Neural progenitor cell (in vitro differentiated cells): Measurements from ENCODE around the gene AK5. TPM values are rescaled to one million over a fixed set of nuclear protein-coding genes. Genes with fewer than 3 reads are reported as not detected.

Experiments used
- DNase-seq: peaks from one replicate; pipeline ENCODE4 v3.0.0-alpha.2; 2016; ENCODE audit warnings: low spot score
- H2AFZ ChIP-seq: fragments of 200-600 bp; sonication (generic); replicated peaks from 2 replicates; pipeline ENCODE4 v1.6.1; 2016; ENCODE audit warnings: antibody characterized with exemption
- H3F3A ChIP-seq: fragments of 200-600 bp; sonication (generic); 2 replicates; pipeline ENCODE4 v1.6.1; 2016; ENCODE audit warnings: antibody characterized with exemption, low read depth
- H3K27ac ChIP-seq: fragments of 200-600 bp; sonication (generic); 2 replicates; pipeline ENCODE4 v1.5.1; 2016; ENCODE audit warnings: mild to moderate bottlenecking
- H3K27me3 ChIP-seq: fragments of 200-600 bp; sonication (generic); 2 replicates; pipeline ENCODE4 v1.6.1; 2016; ENCODE audit warnings: mild to moderate bottlenecking, moderate library complexity
- H3K36me3 ChIP-seq: fragments of 200-600 bp; sonication (generic); 2 replicates; pipeline ENCODE4 v1.5.1; 2016
- H3K4me1 ChIP-seq: fragments of 200-600 bp; sonication (generic); 2 replicates; pipeline ENCODE4 v1.6.1; 2016; ENCODE audit warnings: mixed run types
- H3K4me2 ChIP-seq: fragments of 200-600 bp; sonication (generic); 2 replicates; pipeline ENCODE4 v1.6.1; 2016
- H3K4me3 ChIP-seq: fragments of 200-600 bp; sonication (generic); 2 replicates; pipeline ENCODE4 v1.5.1; 2016
- H3K79me2 ChIP-seq: fragments of 200-600 bp; sonication (generic); 2 replicates; pipeline ENCODE4 v1.6.1; 2016; ENCODE audit warnings: low read depth
- H3K9ac ChIP-seq: fragments of 200-600 bp; sonication (generic); 2 replicates; pipeline ENCODE4 v1.6.1; 2016
- H3K9me3 ChIP-seq: fragments of 200-600 bp; sonication (generic); 2 replicates; pipeline ENCODE4 v1.5.1; 2016; ENCODE audit warnings: low read depth
- H4K20me1 ChIP-seq: fragments of 200-600 bp; sonication (generic); 2 replicates; pipeline ENCODE4 v1.6.1; 2016; ENCODE audit warnings: low read depth
- H3K27ac Mint-ChIP-seq: 3 replicates; pipeline ENCODE4 v1.8.0; 2021; ENCODE audit warnings: mixed read lengths
- H3K27me3 Mint-ChIP-seq: 2 replicates; pipeline ENCODE4 v1.8.0; 2022; ENCODE audit warnings: low read depth, mild to moderate bottlenecking, inconsistent platforms, moderate library complexity, mixed read lengths; ENCODE audit not compliant: insufficient read depth
- H3K36me3 Mint-ChIP-seq: 3 replicates; pipeline ENCODE4 v1.8.0; 2021; ENCODE audit warnings: mixed read lengths
- H3K4me1 Mint-ChIP-seq: 3 replicates; pipeline ENCODE4 v1.8.0; 2021; ENCODE audit warnings: mixed read lengths
- H3K4me3 Mint-ChIP-seq: 3 replicates; pipeline ENCODE4 v1.8.0; 2021; ENCODE audit warnings: mild to moderate bottlenecking, moderate library complexity, mixed read lengths
- H3K9me3 Mint-ChIP-seq: 3 replicates; pipeline ENCODE4 v1.8.0; 2020; ENCODE audit warnings: mixed read lengths
- EZH2 ChIP-seq: fragments of 200-600 bp; sonication (generic); IDR thresholded peaks from 2 replicates; pipeline ENCODE4 v1.6.1; 2017; ENCODE audit warnings: antibody characterized with exemption, mild to moderate bottlenecking, moderate library complexity
- EZH2phosphoT487 ChIP-seq: fragments of 200-600 bp; sonication (generic); IDR thresholded peaks from 2 replicates; pipeline ENCODE4 v1.6.1; 2017; ENCODE audit warnings: antibody characterized with exemption
- total RNA-seq: library from RNA; depleted of rRNA; stranded (reverse); fragments of >200 nt; gene quantifications from 2 replicates; pipeline ENCODE4 v1.2.3, GENCODE V29; 2015; ENCODE audit warnings: low replicate concordance
- TF ChIP-seq, protein P1 (sequence below): fragments of 200-600 bp; sonication (generic); IDR thresholded peaks from 2 replicates; pipeline ENCODE4 v1.5.1; 2017; ENCODE audit warnings: antibody characterized with exemption, mild to moderate bottlenecking

The AK5 gene
- total RNA-seq, 1 donor from 2014 or later: 1.8 TPM

DNA sequence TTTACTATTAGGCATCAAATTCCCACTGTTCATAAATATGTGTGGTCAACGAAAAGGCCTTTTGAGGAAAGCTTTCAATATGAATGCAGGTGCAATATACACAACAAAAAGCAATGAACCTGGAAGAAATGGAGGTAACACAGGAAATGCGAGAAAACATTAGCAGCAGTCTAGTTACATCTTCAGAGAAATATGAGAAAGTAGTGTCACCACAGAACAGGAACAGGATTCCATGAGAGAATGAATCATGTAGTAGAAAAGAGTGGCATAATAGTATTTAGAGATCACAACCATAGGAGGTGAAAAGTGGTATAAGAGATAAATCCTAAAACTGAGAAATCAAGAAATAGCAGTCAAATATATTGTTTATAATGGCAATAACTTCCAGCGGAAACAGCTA, 103.7 kb downstream of the AK5 start:
- H3K36me3 Mint-ChIP-seq: no peaks in the 10 kb centered on the region
- no peak overlapping the region for H3K27ac Mint-ChIP-seq
- Histone ChIP-seq H3K9me3 (no peaks in the 10 kb centered on the region), H3K4me3 (no peak overlapping the region), H3K79me2 (no peaks in the 10 kb centered on the region), H3K36me3 (no peaks in the 10 kb centered on the region), H3K9ac (no peak overlapping the region), H3F3A (no peaks in the 10 kb centered on the region), H4K20me1 (no peaks in the 10 kb centered on the region), H2AFZ (no peak overlapping the region), H3K4me1 (no peaks in the 10 kb centered on the region), H3K27me3 (no peaks in the 10 kb centered on the region), H3K4me2 (no peak overlapping the region), H3K27ac (no peak overlapping the region)
- no peak for TF ChIP-seq EZH2phosphoT487
- DNase-seq: no peak
- no peak overlapping the region for H3K4me3 Mint-ChIP-seq
- no peaks in the 10 kb centered on the region for H3K27me3 Mint-ChIP-seq
- H3K9me3 Mint-ChIP-seq: no peaks in the 10 kb centered on the region
- peaks cover 2% of the 10 kb centered on the region for H3K4me1 Mint-ChIP-seq

DNA sequence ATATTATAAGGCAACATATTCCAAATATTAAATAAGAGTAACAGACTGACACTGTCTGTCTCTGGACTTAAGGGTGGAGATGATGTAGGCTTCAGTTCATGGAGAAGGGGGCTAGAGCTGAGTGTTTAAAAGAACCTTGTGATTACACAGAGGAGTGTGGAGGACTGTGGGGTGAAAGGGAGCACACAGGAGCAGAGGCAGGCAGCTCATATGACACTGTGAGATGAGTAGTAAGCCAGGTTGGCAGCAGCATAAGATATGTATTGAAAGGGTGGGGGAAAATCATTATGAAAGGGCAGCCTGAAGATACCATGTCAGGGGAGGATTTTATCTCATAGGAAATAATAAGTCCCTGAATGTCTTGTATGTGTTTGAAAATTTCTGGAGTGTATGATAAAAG, 104.5 kb downstream of the AK5 start:
- no peaks in the 10 kb centered on the region for H3K4me1 ChIP-seq
- no peak overlapping the region for H3K27ac ChIP-seq
- TF ChIP-seq, protein P1, sequence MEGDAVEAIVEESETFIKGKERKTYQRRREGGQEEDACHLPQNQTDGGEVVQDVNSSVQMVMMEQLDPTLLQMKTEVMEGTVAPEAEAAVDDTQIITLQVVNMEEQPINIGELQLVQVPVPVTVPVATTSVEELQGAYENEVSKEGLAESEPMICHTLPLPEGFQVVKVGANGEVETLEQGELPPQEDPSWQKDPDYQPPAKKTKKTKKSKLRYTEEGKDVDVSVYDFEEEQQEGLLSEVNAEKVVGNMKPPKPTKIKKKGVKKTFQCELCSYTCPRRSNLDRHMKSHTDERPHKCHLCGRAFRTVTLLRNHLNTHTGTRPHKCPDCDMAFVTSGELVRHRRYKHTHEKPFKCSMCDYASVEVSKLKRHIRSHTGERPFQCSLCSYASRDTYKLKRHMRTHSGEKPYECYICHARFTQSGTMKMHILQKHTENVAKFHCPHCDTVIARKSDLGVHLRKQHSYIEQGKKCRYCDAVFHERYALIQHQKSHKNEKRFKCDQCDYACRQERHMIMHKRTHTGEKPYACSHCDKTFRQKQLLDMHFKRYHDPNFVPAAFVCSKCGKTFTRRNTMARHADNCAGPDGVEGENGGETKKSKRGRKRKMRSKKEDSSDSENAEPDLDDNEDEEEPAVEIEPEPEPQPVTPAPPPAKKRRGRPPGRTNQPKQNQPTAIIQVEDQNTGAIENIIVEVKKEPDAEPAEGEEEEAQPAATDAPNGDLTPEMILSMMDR: no peak
- no peak for TF ChIP-seq EZH2phosphoT487
- no peak for TF ChIP-seq EZH2
- no peak overlapping the region for H3K4me2 ChIP-seq
- H3K36me3 Mint-ChIP-seq: no peaks in the 10 kb centered on the region
- DNase-seq: no peak
- no peak overlapping the region for H3K9ac ChIP-seq
- no peaks in the 10 kb centered on the region for H3K36me3 ChIP-seq
- no peak overlapping the region for H3K27ac Mint-ChIP-seq
- H3K4me3 ChIP-seq: no peak overlapping the region
- H3K4me1 Mint-ChIP-seq: peaks cover 2% of the 10 kb centered on the region
- H3K27me3 ChIP-seq: no peaks in the 10 kb centered on the region
- no peak overlapping the region for H3K4me3 Mint-ChIP-seq
- no peaks in the 10 kb centered on the region for H3K9me3 ChIP-seq
- H2AFZ ChIP-seq: no peak overlapping the region
- H3K9me3 Mint-ChIP-seq: no peaks in the 10 kb centered on the region
- no peaks in the 10 kb centered on the region for H4K20me1 ChIP-seq
- no peaks in the 10 kb centered on the region for H3K27me3 Mint-ChIP-seq
- H3F3A ChIP-seq: no peaks in the 10 kb centered on the region
- H3K79me2 ChIP-seq: no peaks in the 10 kb centered on the region

DNA sequence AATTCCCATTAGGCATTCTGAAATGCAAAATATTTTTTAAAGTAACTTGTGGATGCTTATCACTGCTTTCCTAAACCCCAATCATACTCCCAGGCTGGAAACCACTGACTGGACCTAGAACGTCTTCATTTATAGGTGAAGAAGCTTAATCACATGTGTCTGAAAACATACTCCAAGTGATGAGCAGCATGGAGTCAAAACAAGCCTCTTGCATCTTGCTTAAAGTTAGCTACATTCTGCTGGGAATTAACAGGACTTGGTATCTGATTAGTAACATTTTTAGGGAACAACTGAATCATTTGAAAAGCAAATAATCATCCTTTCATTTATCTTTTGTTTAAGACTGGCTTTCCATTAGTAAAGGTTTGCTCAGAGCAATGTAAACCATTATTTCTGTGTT, 105.7 kb downstream of the AK5 start:
- H3K27me3 ChIP-seq: no peaks in the 10 kb centered on the region
- H4K20me1 ChIP-seq: no peaks in the 10 kb centered on the region
- no peaks in the 10 kb centered on the region for H3F3A ChIP-seq
- H3K9me3 ChIP-seq: no peaks in the 10 kb centered on the region
- no peak for DNase-seq
- peaks cover 2% of the 10 kb centered on the region for H3K4me1 Mint-ChIP-seq
- no peak overlapping the region for H3K27ac ChIP-seq
- H3K27me3 Mint-ChIP-seq: no peaks in the 10 kb centered on the region
- no peak overlapping the region for H3K27ac Mint-ChIP-seq
- no peaks in the 10 kb centered on the region for H3K79me2 ChIP-seq
- no peaks in the 10 kb centered on the region for H3K4me1 ChIP-seq
- no peak overlapping the region for H3K4me3 ChIP-seq
- H3K36me3 Mint-ChIP-seq: no peaks in the 10 kb centered on the region
- no peak for TF ChIP-seq EZH2phosphoT487
- TF ChIP-seq, protein P1: no peak
- no peak for TF ChIP-seq EZH2
- no peak overlapping the region for H2AFZ ChIP-seq
- H3K9me3 Mint-ChIP-seq: no peaks in the 10 kb centered on the region
- H3K4me2 ChIP-seq: no peak overlapping the region
- no peak overlapping the region for H3K9ac ChIP-seq
- no peak overlapping the region for H3K4me3 Mint-ChIP-seq
- H3K36me3 ChIP-seq: no peaks in the 10 kb centered on the region

DNA sequence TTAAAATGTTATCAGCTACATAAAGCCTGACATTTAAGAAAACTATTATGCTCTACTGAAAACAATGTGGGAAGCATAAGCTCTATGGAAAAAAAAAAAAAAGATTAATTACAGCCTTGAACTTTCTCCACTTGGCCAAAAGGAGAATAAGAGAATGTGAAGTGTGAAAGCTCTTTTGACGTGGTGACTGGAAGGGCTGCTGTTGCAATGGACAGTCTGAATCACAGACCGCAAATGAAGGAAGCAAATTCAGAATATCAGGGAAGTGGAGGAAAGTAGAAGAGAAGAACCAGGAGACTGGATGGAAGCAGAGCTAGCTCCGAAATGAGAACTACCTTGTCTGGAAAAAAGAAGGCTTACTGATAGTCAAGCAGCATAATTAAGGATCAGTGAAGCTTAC, 106.8 kb downstream of the AK5 start:
- Histone ChIP-seq H3K4me2 (no peak overlapping the region), H3K27ac (no peak overlapping the region), H4K20me1 (no peaks in the 10 kb centered on the region), H3K9ac (no peak overlapping the region), H3K27me3 (no peaks in the 10 kb centered on the region), H3K4me1 (no peaks in the 10 kb centered on the region), H3F3A (no peaks in the 10 kb centered on the region), H3K9me3 (no peaks in the 10 kb centered on the region), H3K79me2 (no peaks in the 10 kb centered on the region), H3K4me3 (no peak overlapping the region), H3K36me3 (no peaks in the 10 kb centered on the region), H2AFZ (no peak overlapping the region)
- DNase-seq: no peak
- Mint-ChIP-seq H3K9me3 (no peaks in the 10 kb centered on the region), H3K36me3 (no peaks in the 10 kb centered on the region), H3K27me3 (no peaks in the 10 kb centered on the region), H3K4me3 (no peak overlapping the region), H3K4me1 (peaks cover 5% of the 10 kb centered on the region), H3K27ac (no peak overlapping the region)
- TF ChIP-seq, protein P1: no peak
- TF ChIP-seq EZH2phosphoT487 (no peak), EZH2 (no peak)
